Breast epithelium (tissue), 4 donors: Measurements from ENCODE around the gene ECSIT. TPM values are rescaled to one million over a fixed set of nuclear protein-coding genes. Genes with fewer than 3 reads are reported as not detected.
A peak's percentile ranks its signal among the peaks of the same experiment; 100 is the strongest.
"Not testable (repeated sequence)": the region's sequence is repeated elsewhere in the genome, so short reads cannot be mapped to it uniquely, and the experiment has no call there.

Experiments
- DNase-seq, 2 donors: peaks; one replicate each; pipeline ENCODE4 v3.0.0-alpha.2; 2019; ENCODE audit warnings: low spot score in 2 of 2
- H3K27ac ChIP-seq, 2 donors: fragments of 200-600 bp; sonication (generic) in 1 of 2; one replicate each; pipeline ENCODE4 v1.5.1; 2016 to 2019; ENCODE audit warnings: mild to moderate bottlenecking in 1 of 2
- H3K27me3 ChIP-seq, 2 donors: fragments of 200-600 bp; sonication (generic) in 1 of 2; one replicate each; pipeline versions ENCODE4 v1.5.1 to v1.6.0; 2017 to 2019; ENCODE audit warnings: control low read depth in 1 of 2, mild to moderate bottlenecking in 1 of 2
- H3K36me3 ChIP-seq: fragments of 200-600 bp; one replicate; pipeline ENCODE4 v1.5.1; 2019
- H3K4me1 ChIP-seq, 2 donors: fragments of 200-600 bp; sonication (generic); one replicate each; pipeline ENCODE4 v1.5.1; 2016 to 2019; ENCODE audit warnings: control low read depth in 1 of 2
- H3K4me3 ChIP-seq, 3 donors: fragments of 200-600 bp; sonication (generic); 1 replicate in 2 of 3; 2 replicates in 1 of 3; pipeline ENCODE4 v1.5.1; 2016 to 2019; ENCODE audit warnings: mild to moderate bottlenecking in 3 of 3, moderate library complexity in 2 of 3
- H3K9me3 ChIP-seq, 2 donors: fragments of 200-600 bp; sonication (generic) in 1 of 2; one replicate each; pipeline ENCODE4 v1.5.1; 2016 to 2019; ENCODE audit warnings: control low read depth in 1 of 2
- POLR2A ChIP-seq: fragments of 450-650 bp; IDR thresholded peaks from one replicate; pipeline ENCODE4 v1.6.1; 2016; ENCODE audit warnings: antibody characterized with exemption, mild to moderate bottlenecking, moderate library complexity
- POLR2AphosphoS5 ChIP-seq, 3 donors: sonication (generic); formaldehyde crosslinking; IDR thresholded peaks; one replicate each; pipeline ENCODE4 v1.6.1; 2017; ENCODE audit warnings: antibody characterized with exemption in 3 of 3
- intact Hi-C: fragments of 100-400 bp; cut with DNase I; formaldehyde crosslinking; loops from one replicate; pipeline ENCODE4 v1.15.1; 2023; ENCODE audit warnings: low total_unique reads
- total RNA-seq, 3 donors: library from RNA; depleted of rRNA; stranded (reverse); fragments of >200 nt; gene quantifications; one replicate each; pipeline ENCODE4 v1.1.0, GENCODE V29; 2016
- TF ChIP-seq, protein P1 (sequence below), 3 donors: fragments of 450-650 bp; IDR thresholded peaks; one replicate each; pipeline ENCODE4 v1.5.1; 2016 to 2017; ENCODE audit warnings: antibody characterized with exemption in 3 of 3, mild to moderate bottlenecking in 3 of 3, moderate library complexity in 3 of 3

The ECSIT gene
- total RNA-seq, 3 donors from 2014 or later, result 37.0 to 56.0 (median 53.6) TPM

DNA sequence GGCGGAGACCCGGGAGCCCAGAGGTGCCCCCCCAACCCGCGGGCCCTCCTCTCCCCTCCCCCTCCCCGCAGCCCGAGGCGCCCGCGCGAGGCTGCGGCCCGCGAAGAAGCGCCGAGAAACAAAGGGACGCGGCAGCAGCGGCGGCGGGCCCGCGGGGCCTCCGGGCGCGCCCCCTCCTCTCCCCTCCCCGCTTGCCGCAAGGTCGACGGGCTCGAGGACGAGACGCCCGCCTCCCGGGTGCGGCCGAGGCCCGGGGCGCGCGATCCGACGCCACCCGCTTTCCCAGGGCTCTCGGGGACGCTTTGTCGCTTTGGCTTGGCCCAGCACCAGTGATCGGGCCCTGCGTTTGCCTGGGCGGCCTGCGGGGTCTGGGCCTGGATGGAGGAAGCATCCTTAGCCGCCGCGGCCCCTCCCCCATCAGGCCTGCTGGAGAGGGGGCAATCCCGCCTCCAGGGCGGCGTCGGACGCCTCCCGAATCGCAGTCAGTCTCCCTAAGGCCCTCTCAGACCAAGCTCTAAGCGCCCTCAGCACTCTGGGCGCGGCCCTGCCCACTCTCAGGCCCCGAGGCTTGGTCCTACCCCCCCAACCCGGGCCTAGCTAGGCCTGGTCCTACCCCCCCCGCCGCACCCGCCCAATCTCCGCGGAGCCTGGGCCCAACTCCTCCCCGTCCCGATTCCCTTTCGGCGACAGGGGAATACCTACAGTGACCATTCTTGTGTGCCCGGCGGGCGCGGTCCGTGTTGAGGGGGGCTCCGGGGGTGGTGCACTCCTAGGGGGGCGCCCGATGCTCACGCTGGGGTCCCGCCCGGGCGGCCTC lies 48.8 kb downstream of the ECSIT start:
- no peak for DNase-seq
- intact Hi-C loops, result loop anchor here (10.0 kb wide), 1 partner anchor 185 kb away; the partner anchor contains the start of gene TSPAN16
- Histone ChIP-seq H3K27ac (no peak overlapping the region), H3K4me1 (peaks cover 6 to 13% of the 10 kb centered on the region in 2 donors), H3K27me3 (peaks cover 22 to 53% of the 10 kb centered on the region in 2 donors), H3K9me3 (no peaks in the 10 kb centered on the region), H3K4me3 (peak overlapping the region in 2 of 3 donors; percentile 18 to 45), H3K36me3 (no peaks in the 10 kb centered on the region)
- TF ChIP-seq POLR2AphosphoS5 (IDR thresholded peaks at IDR 0.05) (no peak), POLR2A (no peak)
- TF ChIP-seq, protein P1, sequence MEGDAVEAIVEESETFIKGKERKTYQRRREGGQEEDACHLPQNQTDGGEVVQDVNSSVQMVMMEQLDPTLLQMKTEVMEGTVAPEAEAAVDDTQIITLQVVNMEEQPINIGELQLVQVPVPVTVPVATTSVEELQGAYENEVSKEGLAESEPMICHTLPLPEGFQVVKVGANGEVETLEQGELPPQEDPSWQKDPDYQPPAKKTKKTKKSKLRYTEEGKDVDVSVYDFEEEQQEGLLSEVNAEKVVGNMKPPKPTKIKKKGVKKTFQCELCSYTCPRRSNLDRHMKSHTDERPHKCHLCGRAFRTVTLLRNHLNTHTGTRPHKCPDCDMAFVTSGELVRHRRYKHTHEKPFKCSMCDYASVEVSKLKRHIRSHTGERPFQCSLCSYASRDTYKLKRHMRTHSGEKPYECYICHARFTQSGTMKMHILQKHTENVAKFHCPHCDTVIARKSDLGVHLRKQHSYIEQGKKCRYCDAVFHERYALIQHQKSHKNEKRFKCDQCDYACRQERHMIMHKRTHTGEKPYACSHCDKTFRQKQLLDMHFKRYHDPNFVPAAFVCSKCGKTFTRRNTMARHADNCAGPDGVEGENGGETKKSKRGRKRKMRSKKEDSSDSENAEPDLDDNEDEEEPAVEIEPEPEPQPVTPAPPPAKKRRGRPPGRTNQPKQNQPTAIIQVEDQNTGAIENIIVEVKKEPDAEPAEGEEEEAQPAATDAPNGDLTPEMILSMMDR (IDR thresholded peaks at IDR 0.05), result no peak

DNA sequence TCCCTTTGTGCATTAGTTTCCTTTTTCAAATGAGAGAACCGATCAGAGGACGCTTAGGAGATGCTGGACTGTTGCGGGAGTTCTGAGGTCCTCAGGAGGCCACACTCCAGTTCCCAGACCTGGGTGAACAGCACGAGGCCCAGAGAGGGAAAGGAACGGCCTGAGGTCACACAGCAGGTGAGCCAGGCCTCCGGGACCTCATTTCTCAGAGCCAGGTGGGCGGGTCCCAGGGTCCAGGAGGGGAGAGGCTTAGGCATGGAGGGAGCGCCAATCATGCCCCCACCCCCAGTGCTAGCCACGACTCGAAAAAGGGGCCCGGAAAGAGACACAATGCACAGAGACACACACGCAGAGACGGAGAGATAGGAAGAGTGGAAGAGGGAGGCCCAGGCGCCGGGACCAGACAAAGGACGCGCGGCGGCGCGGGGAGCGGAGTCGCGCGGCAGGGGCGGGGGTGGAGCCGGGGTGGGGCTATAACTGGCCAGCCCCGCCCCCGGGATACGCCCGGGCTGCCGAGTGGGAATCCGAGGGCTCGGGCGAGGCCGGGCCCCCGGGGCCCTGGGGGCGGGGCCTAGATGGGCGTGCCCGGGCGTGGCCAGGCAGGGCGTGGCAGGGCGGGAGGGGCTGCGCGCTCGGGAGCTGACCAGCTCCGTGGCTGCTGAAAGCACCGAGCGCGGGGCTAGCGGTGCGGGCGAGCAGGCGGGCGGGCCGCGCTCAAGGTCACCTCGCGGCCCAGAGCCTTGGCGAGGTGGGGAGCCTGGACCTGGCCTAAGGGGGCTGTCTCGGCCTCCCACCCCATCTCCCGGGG lies 49.6 kb downstream of the ECSIT start:
- no peak for DNase-seq

DNA sequence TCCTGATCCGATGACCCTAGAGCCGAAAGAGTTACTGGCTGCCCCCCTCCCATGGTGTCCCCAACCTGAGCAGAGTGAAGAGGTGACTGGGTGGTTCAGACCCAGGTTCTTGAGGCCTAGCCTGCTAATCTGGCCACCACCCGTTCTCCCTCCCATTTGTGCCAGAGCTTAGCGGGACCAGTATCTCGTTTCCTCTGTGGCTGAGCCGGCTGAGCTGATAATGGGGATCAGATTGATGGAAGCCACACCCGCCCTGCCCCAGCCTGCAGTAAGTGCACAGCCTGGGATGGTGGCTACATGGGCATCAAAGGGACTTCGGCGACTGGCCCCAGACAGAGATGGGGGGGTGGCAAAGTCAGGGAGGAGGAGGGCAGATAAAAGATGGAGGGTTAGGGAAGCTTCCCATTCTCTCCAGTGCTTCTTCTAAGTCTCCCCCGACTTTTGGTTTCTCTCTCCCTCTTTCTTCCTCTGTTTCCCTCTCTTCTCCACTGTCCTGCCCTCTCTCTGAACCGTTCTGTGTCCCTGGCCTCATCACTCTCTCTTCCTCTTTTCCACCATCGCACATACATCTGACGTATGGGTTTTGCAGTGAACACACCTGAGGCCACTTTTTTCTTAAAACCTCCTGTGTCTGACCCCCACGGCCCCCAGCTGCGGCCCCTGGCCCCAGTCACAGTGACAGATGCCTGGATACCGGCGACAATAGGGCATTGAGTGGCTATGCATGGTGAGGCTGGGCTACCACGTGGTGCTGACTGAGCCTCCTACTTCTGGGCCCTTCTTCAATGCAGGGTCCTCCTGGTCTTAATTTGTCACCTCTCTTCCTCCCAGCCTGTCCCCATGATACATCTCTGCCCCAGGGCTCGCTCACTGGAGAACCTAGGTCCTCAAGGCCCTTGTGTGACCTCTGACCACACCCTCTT lies 50.5 kb downstream of the ECSIT start:
- DNase-seq, result no peak
- Histone ChIP-seq H3K27ac (no peak overlapping the region), H3K9me3 (no peaks in the 10 kb centered on the region), H3K4me3 (no peak overlapping the region), H3K4me1 (peaks cover 6 to 13% of the 10 kb centered on the region in 2 donors), H3K27me3 (peaks cover 18 to 42% of the 10 kb centered on the region in 2 donors), H3K36me3 (no peaks in the 10 kb centered on the region)
- intact Hi-C loops, result no loop called here
- TF ChIP-seq POLR2AphosphoS5 (IDR thresholded peaks at IDR 0.05) (no peak), POLR2A (no peak)
- TF ChIP-seq, protein P1 (IDR thresholded peaks at IDR 0.05), result no peak

More for the DNA sequence above, 49.6 kb downstream of the ECSIT start:
- Histone ChIP-seq H3K27me3 (peaks cover 22 to 51% of the 10 kb centered on the region in 2 donors), H3K36me3 (no peaks in the 10 kb centered on the region), H3K9me3 (no peaks in the 10 kb centered on the region), H3K4me1 (peaks cover 6 to 13% of the 10 kb centered on the region in 2 donors), H3K27ac (no peak overlapping the region), H3K4me3 (peak overlapping the region in 2 of 3 donors; percentile 18 to 45)
- intact Hi-C loops, result no loop called here
- TF ChIP-seq, protein P1 (IDR thresholded peaks at IDR 0.05), result no peak
- TF ChIP-seq POLR2A (no peak), POLR2AphosphoS5 (IDR thresholded peaks at IDR 0.05) (no peak)

DNA sequence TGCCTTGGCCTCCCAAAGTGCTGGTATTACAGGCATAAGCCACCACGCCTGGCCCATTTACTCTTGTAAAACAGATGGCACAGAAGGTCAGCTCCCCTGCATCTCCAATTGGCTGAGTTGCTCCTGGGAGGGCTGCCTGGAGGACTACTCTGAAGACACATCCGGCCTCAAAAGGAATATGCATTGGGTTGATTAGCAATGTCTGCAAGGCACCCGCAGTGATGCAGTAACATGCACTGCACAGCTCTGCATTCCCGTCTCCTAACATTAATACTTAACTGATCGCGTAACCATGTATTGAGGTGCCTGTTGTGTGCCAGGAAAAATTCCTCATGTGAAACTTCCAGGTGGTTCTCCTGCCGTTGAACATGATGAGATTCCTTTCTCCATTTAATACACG lies 53.1 kb downstream of the ECSIT start:
- peaks cover 11 to 17% of the 10 kb centered on the region in 2 donors for H3K27me3 ChIP-seq
- no peaks in the 10 kb centered on the region for H3K36me3 ChIP-seq
- H3K27ac ChIP-seq, result no peak overlapping the region
- H3K9me3 ChIP-seq, result no peaks in the 10 kb centered on the region
- DNase-seq, result no peak
- TF ChIP-seq POLR2A (no peak), POLR2AphosphoS5 (IDR thresholded peaks at IDR 0.05) (no peak)
- TF ChIP-seq, protein P1 (IDR thresholded peaks at IDR 0.05), result no peak
- H3K4me3 ChIP-seq, result no peak overlapping the region
- intact Hi-C loops, result no loop called here
- peaks cover 0 to 9% of the 10 kb centered on the region in 2 donors for H3K4me1 ChIP-seq

DNA sequence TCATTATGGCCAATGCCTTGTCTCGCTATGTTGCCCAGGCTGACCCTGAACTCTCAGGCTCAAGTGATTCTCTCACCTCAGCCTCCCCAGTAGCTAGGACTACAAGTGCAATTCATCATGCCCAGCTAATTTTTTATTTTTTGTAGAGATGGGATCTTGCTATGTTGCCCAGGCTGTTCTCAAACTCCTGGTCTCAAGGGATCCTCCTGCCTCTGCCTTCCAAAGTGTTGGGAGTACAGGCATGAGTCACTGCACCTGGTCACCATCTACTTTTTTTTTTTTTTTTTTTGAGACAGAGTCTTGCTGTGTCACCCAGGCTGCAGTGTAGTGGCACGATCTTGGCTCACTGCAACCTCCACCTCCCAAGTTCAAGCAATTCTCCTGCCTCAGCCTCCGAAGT lies 53.6 kb downstream of the ECSIT start:
- DNase-seq, H3K4me1 ChIP-seq, H3K4me3 ChIP-seq, H3K36me3 ChIP-seq, intact Hi-C loops, H3K9me3 ChIP-seq, H3K27ac ChIP-seq: not testable (repeated sequence)
- peaks cover 6 to 12% of the 10 kb centered on the region in 2 donors for H3K27me3 ChIP-seq
